Fibroblast of mammary gland (primary cell): ENCODE measurements around the gene ERBB2.

Source experiments
- DNase-seq: peaks from one replicate; pipeline ENCODE4 v3.0.0-alpha.2; 2010; ENCODE audit warnings: low read depth
- H3K4me3 ChIP-seq: 2 replicates; pipeline ENCODE4 v1.5.1; 2011; ENCODE audit warnings: low read depth, mild to moderate bottlenecking, low read length, moderate library complexity; ENCODE audit not compliant: control insufficient read depth
- CTCF ChIP-seq: conservative IDR thresholded peaks from 2 replicates; pipeline ENCODE4 v1.5.1; 2011; ENCODE audit warnings: low read depth, low read length, inconsistent platforms; ENCODE audit not compliant: control insufficient read depth, insufficient read depth

The ERBB2 gene

GRCh38 chr17:39765766-39766165 is 65.9 kb downstream of the ERBB2 start:
- no peak for TF ChIP-seq CTCF
- no peak for DNase-seq

GRCh38 chr17:39767147-39767546 is 67.3 kb downstream of the ERBB2 start:
- DNase-seq = no peak
- no peak overlapping the region for H3K4me3 ChIP-seq
- TF ChIP-seq CTCF = no peak

More at GRCh38 chr17:39765766-39766165, 65.9 kb downstream of the ERBB2 start:
- no peak overlapping the region for H3K4me3 ChIP-seq

GRCh38 chr17:39769974-39770587 is 70.2 kb downstream of the ERBB2 start:
- TF ChIP-seq CTCF = no peak
- peak; percentile 39 for DNase-seq
- H3K4me3 ChIP-seq = no peak overlapping the region

GRCh38 chr17:39772415-39772814 is 72.6 kb downstream of the ERBB2 start:
- TF ChIP-seq CTCF = no peak
- H3K4me3 ChIP-seq = no peak overlapping the region
- no peak for DNase-seq

- DNase-seq = no peak
- H3K4me3 ChIP-seq = no peak overlapping the region
Measured at GRCh38 chr17:39772987-39773934, 73.4 kb downstream of the ERBB2 start.

GRCh38 chr17:39774047-39774446 is 74.2 kb downstream of the ERBB2 start:
- no peak for TF ChIP-seq CTCF
- no peak overlapping the region for H3K4me3 ChIP-seq
- no peak for DNase-seq

More at GRCh38 chr17:39772987-39773934, 73.4 kb downstream of the ERBB2 start:
- TF ChIP-seq CTCF = no peak
